ENCODE data around the gene MMP15. TPM values are rescaled to one million over a fixed set of nuclear protein-coding genes. Genes with fewer than 3 reads are reported as not detected.
"Not testable (repeated sequence)": the region's sequence is repeated elsewhere in the genome, so short reads cannot be mapped to it uniquely, and the experiment has no call there.

Gene MMP15
- total and polyA plus RNA-seq, 8 donors: 8.1 to 140 (median 22.2) TPM

DNA sequence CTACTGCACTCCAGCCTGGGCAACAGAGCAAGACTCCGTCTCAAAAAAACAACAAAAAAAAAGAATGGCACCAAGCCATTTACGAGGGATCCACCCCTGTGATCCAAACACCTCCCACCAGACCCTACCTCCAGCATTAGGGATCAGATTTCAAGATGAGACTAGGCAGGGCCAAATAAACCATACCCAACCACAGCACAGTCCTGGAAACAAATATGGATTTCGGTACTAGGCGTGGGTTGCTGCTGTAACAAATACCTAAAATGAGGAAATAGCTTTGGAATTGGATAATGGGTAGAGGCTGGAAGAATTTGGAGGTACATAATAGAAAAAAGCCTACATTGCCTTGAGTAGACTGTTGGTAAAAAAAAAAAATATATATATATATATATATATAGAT, 49.1 kb downstream of the MMP15 start:
- no peaks in the 10 kb centered on the region for H3K36me3 ChIP-seq
- DNase-seq: no peak
- intact Hi-C loops (cut with DNase I; ENCODE audit: low total_unique reads): no loop called here
- no peaks in the 10 kb centered on the region for H3K27me3 ChIP-seq
- no peak overlapping the region for H3K4me3 ChIP-seq
- H3K9me3 ChIP-seq: peaks cover 0 to 6% (median 5%) of the 10 kb centered on the region in 4 donors
- no peaks in the 10 kb centered on the region for H3K4me1 ChIP-seq
- TF ChIP-seq EP300 (IDR thresholded peaks at IDR 0.05) (no peak), POLR2AphosphoS5 (IDR thresholded peaks at IDR 0.05) (no peak), POLR2A (IDR thresholded peaks at IDR 0.05) (no peak)
- TF ChIP-seq, protein P1, sequence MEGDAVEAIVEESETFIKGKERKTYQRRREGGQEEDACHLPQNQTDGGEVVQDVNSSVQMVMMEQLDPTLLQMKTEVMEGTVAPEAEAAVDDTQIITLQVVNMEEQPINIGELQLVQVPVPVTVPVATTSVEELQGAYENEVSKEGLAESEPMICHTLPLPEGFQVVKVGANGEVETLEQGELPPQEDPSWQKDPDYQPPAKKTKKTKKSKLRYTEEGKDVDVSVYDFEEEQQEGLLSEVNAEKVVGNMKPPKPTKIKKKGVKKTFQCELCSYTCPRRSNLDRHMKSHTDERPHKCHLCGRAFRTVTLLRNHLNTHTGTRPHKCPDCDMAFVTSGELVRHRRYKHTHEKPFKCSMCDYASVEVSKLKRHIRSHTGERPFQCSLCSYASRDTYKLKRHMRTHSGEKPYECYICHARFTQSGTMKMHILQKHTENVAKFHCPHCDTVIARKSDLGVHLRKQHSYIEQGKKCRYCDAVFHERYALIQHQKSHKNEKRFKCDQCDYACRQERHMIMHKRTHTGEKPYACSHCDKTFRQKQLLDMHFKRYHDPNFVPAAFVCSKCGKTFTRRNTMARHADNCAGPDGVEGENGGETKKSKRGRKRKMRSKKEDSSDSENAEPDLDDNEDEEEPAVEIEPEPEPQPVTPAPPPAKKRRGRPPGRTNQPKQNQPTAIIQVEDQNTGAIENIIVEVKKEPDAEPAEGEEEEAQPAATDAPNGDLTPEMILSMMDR (IDR thresholded peaks at IDR 0.05): no peak
- WGBS, 5 donors: 75 to 96% (median 85%) methylated on average over 4 of the region's 4 CpGs
- no peak overlapping the region for H3K27ac ChIP-seq

DNA sequence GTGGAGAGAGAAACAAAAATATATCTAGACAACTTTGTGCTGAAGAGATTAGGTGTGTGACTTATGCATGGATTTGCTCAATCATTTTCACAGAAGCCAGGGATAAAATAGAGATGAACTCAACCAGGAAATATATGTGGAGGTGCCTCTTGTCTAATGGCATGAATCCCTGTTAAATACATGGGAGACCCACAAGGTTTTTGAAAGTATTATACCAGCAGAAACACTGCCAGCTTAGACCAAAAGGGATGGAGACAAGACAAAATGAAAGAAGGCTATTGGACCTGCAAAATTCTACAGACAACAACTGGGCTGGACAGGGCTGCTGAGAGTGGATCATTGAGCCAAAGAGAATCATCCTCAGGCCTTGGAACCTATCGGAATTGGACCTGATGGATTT, 51.0 kb downstream of the MMP15 start:
- DNase-seq: no peak
- Histone ChIP-seq H3K27ac (no peak overlapping the region), H3K9me3 (peaks cover 0 to 6% (median 5%) of the 10 kb centered on the region in 4 donors), H3K4me3 (no peak overlapping the region), H3K36me3 (no peaks in the 10 kb centered on the region), H3K4me1 (no peaks in the 10 kb centered on the region), H3K27me3 (no peaks in the 10 kb centered on the region)
- TF ChIP-seq POLR2A (IDR thresholded peaks at IDR 0.05) (no peak), POLR2AphosphoS5 (IDR thresholded peaks at IDR 0.05) (no peak)
- TF ChIP-seq, protein P1 (IDR thresholded peaks at IDR 0.05): no peak
- 96 to 100% (median 98%) methylated on average over 1 of the region's 1 CpG for WGBS, 5 donors
- intact Hi-C loops (cut with DNase I; ENCODE audit: low total_unique reads): no loop called here

DNA sequence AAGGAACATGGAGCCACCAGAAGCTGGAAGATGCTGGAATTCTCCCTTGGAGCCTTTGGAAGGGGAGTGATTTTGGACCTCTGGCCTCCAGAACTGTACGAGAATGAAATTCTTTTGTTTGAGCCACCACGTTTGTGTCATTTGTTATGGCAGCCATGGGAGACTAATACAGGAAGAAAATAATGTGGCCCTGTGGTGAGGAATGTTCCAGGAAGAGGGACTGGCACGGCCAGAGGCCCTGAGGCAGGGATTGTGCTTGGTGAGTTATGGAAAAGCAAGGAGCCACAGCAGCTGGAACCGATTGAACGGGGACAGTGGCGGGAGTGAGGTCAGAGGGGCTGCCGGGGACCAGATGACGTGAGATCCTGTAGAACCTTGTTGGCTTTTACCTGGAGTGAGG, 52.2 kb downstream of the MMP15 start:
- no peak overlapping the region for H3K4me3 ChIP-seq
- WGBS, 5 donors: 78 to 84% (median 81%) methylated on average over 8 of the region's 8 CpGs
- no peaks in the 10 kb centered on the region for H3K27me3 ChIP-seq
- no peaks in the 10 kb centered on the region for H3K4me1 ChIP-seq
- no peak for DNase-seq
- no peaks in the 10 kb centered on the region for H3K36me3 ChIP-seq
- TF ChIP-seq EP300 (IDR thresholded peaks at IDR 0.05): no peak
- TF ChIP-seq, protein P1 (IDR thresholded peaks at IDR 0.05): no peak
- no peak overlapping the region for H3K27ac ChIP-seq
- peaks cover 0 to 6% (median 5%) of the 10 kb centered on the region in 4 donors for H3K9me3 ChIP-seq
- intact Hi-C loops (cut with DNase I; ENCODE audit: low total_unique reads): no loop called here

DNA sequence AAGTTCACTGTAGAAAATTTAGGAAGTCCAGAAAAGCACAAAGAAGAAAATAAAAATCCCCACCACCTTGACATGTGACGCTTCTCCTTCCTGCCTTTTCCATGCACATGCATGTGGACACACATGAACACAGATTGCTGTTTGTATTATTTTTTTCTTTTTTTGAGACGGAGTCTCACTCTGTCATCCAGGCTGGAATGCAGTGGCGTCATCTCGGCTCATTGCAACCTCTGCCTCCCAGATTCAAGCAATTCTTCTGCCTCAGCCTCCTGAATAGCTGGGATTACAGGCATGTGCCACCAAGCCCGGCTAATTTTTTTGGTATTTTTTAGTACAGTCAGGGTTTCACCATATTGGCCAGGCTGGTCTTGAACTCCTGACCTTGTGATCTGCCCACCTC, 55.1 kb downstream of the MMP15 start:
- intact Hi-C loops (cut with DNase I; ENCODE audit: low total_unique reads): not testable (repeated sequence)

DNA sequence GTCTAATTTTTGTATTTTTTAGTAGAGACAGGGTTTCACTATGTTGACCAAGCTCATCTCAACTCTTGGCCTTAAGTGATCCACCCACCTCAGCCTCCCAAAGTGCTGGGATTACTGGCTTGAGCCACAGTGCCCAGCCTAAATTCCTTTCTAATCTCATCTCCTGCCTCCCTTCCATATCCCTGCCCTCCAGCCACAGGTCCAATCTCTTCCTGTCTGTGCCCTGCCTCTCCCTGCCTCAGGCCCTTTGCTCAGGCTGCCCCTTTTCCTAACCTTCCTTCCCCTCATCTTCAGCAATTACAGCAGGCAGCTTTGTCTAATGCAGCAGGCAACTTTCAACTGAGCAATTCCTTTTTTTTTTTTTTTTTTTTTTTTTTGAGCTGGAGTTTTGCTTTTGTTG, 56.8 kb downstream of the MMP15 start:
- H3K4me3 ChIP-seq: no peak overlapping the region
- H3K9me3 ChIP-seq: no peaks in the 10 kb centered on the region
- H3K27me3 ChIP-seq: no peaks in the 10 kb centered on the region
- no peaks in the 10 kb centered on the region for H3K36me3 ChIP-seq
- TF ChIP-seq POLR2AphosphoS5 (IDR thresholded peaks at IDR 0.05) (no peak), EP300 (IDR thresholded peaks at IDR 0.05) (no peak), POLR2A (IDR thresholded peaks at IDR 0.05) (no peak)
- TF ChIP-seq, protein P1 (IDR thresholded peaks at IDR 0.05): no peak
- intact Hi-C loops (cut with DNase I; ENCODE audit: low total_unique reads): no loop called here
- H3K27ac ChIP-seq: no peak overlapping the region
- H3K4me1 ChIP-seq: no peaks in the 10 kb centered on the region
- no peak for DNase-seq

More for the DNA sequence above, 55.1 kb downstream of the MMP15 start:
- H3K36me3 ChIP-seq, H3K9me3 ChIP-seq, DNase-seq, H3K4me1 ChIP-seq, H3K27ac ChIP-seq, H3K27me3 ChIP-seq, H3K4me3 ChIP-seq: not testable (repeated sequence)
- 72 to 96% (median 90%) methylated on average over 5 of the region's 5 CpGs for WGBS, 5 donors

Data from stomach (tissue), 9 donors.